Loucy (cell line): ENCODE data around the gene CD300LG.

Source experiments
- CTCF ChIP-seq: fragments of 200-600 bp; sonication (generic); conservative IDR thresholded peaks from 2 replicates; pipeline ENCODE4 v1.5.1; 2014; ENCODE audit warnings: mild to moderate bottlenecking, antibody characterized with exemption, low read length
- EZH2phosphoT487 ChIP-seq: fragments of 200-600 bp; IDR thresholded peaks from 2 replicates; pipeline ENCODE4 v1.6.1; 2018; ENCODE audit warnings: antibody characterized with exemption, mild to moderate bottlenecking, moderate library complexity, borderline replicate concordance

- no peak for TF ChIP-seq CTCF
- TF ChIP-seq EZH2phosphoT487, result no peak
These were observed 45.1 kb upstream of the CD300LG start for GRCh38 chr17:43801844-43802243.
